ENCODE results near the gene TMEM203. TPM values are rescaled to one million over a fixed set of nuclear protein-coding genes. Genes with fewer than 3 reads are reported as not detected.

Gene TMEM203
- total RNA-seq, 1 experiment from 2014 or later = 35.5 TPM

GRCh38 chr9:137191245-137191644, 14.2 kb downstream of the TMEM203 start:
- Histone ChIP-seq H3K4ac (ENCODE audit: low read depth, low read length) (no peak overlapping the region), H4K20me1 (ENCODE audit: control insufficient read depth, insufficient read depth, insufficient read length) (no peaks in the 10 kb centered on the region), H3K79me1 (ENCODE audit: insufficient read depth, low read depth, low read length, poor library complexity, severe bottlenecking) (peaks cover 6% of the 10 kb centered on the region), H3K18ac (ENCODE audit: insufficient read length, low read depth, low read length) (no peak overlapping the region), H2AFZ (ENCODE audit: low read length) (no peak overlapping the region), H3K4me2 (ENCODE audit: insufficient read depth, insufficient read length, low read length) (no peak overlapping the region), H2BK15ac (ENCODE audit: low read depth, low read length) (no peak overlapping the region), H4K91ac (ENCODE audit: insufficient read length, low read depth, low read length) (no peak overlapping the region), H3K14ac (ENCODE audit: insufficient read depth, low read length) (no peak overlapping the region), H2AK5ac (ENCODE audit: insufficient read length, low read length) (no peak overlapping the region), H3K9me3 (ENCODE audit: control insufficient read depth, low read depth, low read length) (no peaks in the 10 kb centered on the region), H2BK20ac (ENCODE audit: low read depth, low read length, poor library complexity, severe bottlenecking) (no peak overlapping the region), H3K23ac (ENCODE audit: insufficient read length, low read depth, low read length) (no peak overlapping the region), H4K5ac (ENCODE audit: insufficient read length, low read depth, low read length) (no peak overlapping the region), H2BK5ac (ENCODE audit: insufficient read length, low read length) (no peak overlapping the region), H2BK120ac (ENCODE audit: low read depth, low read length, poor library complexity, severe bottlenecking) (no peak overlapping the region), H4K8ac (replicated peaks; ENCODE audit: insufficient read length, low read depth, low read length) (no peak overlapping the region), H3K23me2 (ENCODE audit: insufficient read length, low read depth, low read length, poor library complexity, severe bottlenecking) (peaks cover 13% of the 10 kb centered on the region), H3K79me2 (ENCODE audit: insufficient read depth, low read length) (peaks cover 10% of the 10 kb centered on the region; the same call in 1 of the 2 replicates), H3T11ph (ENCODE audit: low read length) (no peak overlapping the region), H3K27ac (ENCODE audit: insufficient read length, low read depth, low read length) (no peak overlapping the region), H3K9ac (ENCODE audit: extremely low read depth, insufficient read length, low read length) (no peak overlapping the region), H3K56ac (ENCODE audit: insufficient read length, low read depth, low read length) (no peak overlapping the region), H3K27me3 (ENCODE audit: insufficient read depth, low read length) (no peaks in the 10 kb centered on the region), H3K4me1 (ENCODE audit: insufficient read depth, low read length) (peaks cover 5% of the 10 kb centered on the region; the same call in 1 of the 2 replicates), H2BK12ac (ENCODE audit: insufficient read length, low read depth, low read length) (no peak overlapping the region)
- Mint-ChIP-seq H3K27me3 (ENCODE audit: low read depth) (no peaks in the 10 kb centered on the region), H3K27ac (no peak overlapping the region), H3K36me3 (ENCODE audit: insufficient read depth in 1 of 3, low read depth in 3 of 3) (peaks cover 7 to 29% (median 20%) of the 10 kb centered on the region in 3 experiments; a peak in 6 of 7 replicates), H3K4me1 (peaks cover 22 to 30% of the 10 kb centered on the region in 2 experiments), H3K4me3 (peak overlapping the region in 1 of 2 experiments; percentile 72; a peak in 2 of 5 replicates), H3K9me3 (no peaks in the 10 kb centered on the region)
- no peak for DNase-seq
- no peak for TF ChIP-seq CTCF (conservative IDR thresholded peaks at IDR 0.05)
- no CpG with 5 or more reads among the region's 3 CpGs for WGBS (ENCODE audit: extremely low coverage, insufficient read length, low lambda C conversion rate)
